Measurements from ENCODE around the gene CPLX4. TPM values are rescaled to one million over a fixed set of nuclear protein-coding genes. Genes with fewer than 3 reads are reported as not detected.

Gene CPLX4
- total RNA-seq, 1 experiment from 2014 or later: not detected

GRCh38 chr18:59272221-59272888 is 46.1 kb downstream of the CPLX4 start:
- CTCF ChIA-PET: no interaction called here
- no peak for DNase-seq
- BruUV-seq (replicated peaks): no TSS peak
- H3K4me3 Mint-ChIP-seq (ENCODE audit: low read depth, unreplicated experiment): no peak overlapping the region
- peaks cover 5% of the 10 kb centered on the region for H3K36me3 Mint-ChIP-seq (ENCODE audit: insufficient read depth, unreplicated experiment)
- peaks cover 25% of the 10 kb centered on the region for H3K4me1 Mint-ChIP-seq (ENCODE audit: low read depth, unreplicated experiment)
- intact Hi-C loops (cut with micrococcal nuclease; ENCODE audit: unreplicated experiment): no loop called here
- H3K27ac Mint-ChIP-seq (ENCODE audit: unreplicated experiment): no peak overlapping the region
- TF ChIP-seq CTCF (IDR thresholded peaks at IDR 0.05; ENCODE audit: unreplicated experiment): no peak
- H3K27me3 Mint-ChIP-seq (ENCODE audit: unreplicated experiment): peaks cover 96% of the 10 kb centered on the region
- H3K9me3 Mint-ChIP-seq (ENCODE audit: low read depth, unreplicated experiment): no peaks in the 10 kb centered on the region

GRCh38 chr18:59271606-59272220 is 46.7 kb downstream of the CPLX4 start:
- Mint-ChIP-seq H3K27me3 (ENCODE audit: unreplicated experiment) (peaks cover 96% of the 10 kb centered on the region), H3K9me3 (ENCODE audit: low read depth, unreplicated experiment) (no peaks in the 10 kb centered on the region), H3K4me1 (ENCODE audit: low read depth, unreplicated experiment) (peaks cover 27% of the 10 kb centered on the region), H3K36me3 (ENCODE audit: insufficient read depth, unreplicated experiment) (peaks cover 5% of the 10 kb centered on the region), H3K4me3 (ENCODE audit: low read depth, unreplicated experiment) (no peak overlapping the region), H3K27ac (ENCODE audit: unreplicated experiment) (no peak overlapping the region)
- intact Hi-C loops (cut with micrococcal nuclease; ENCODE audit: unreplicated experiment): no loop called here
- no TSS peak for BruUV-seq (replicated peaks)
- CTCF ChIA-PET: interaction anchor here (0.7 to 1.9 kb wide), 2 partner anchors 11 to 131 kb away, joined by 3 to 4 read pairs; no protein-coding TSS in a partner anchor
- TF ChIP-seq CTCF (IDR thresholded peaks at IDR 0.05; ENCODE audit: unreplicated experiment): no peak
- no peak for DNase-seq

- H3K27me3 Mint-ChIP-seq (ENCODE audit: unreplicated experiment): peaks cover 96% of the 10 kb centered on the region
- peaks cover 5% of the 10 kb centered on the region for H3K36me3 Mint-ChIP-seq (ENCODE audit: insufficient read depth, unreplicated experiment)
- H3K4me1 Mint-ChIP-seq (ENCODE audit: low read depth, unreplicated experiment): peaks cover 27% of the 10 kb centered on the region
- no peak overlapping the region for H3K4me3 Mint-ChIP-seq (ENCODE audit: low read depth, unreplicated experiment)
- no peak for TF ChIP-seq CTCF (IDR thresholded peaks at IDR 0.05; ENCODE audit: unreplicated experiment)
- intact Hi-C loops (cut with micrococcal nuclease; ENCODE audit: unreplicated experiment): no loop called here
- no peak overlapping the region for H3K27ac Mint-ChIP-seq (ENCODE audit: unreplicated experiment)
- DNase-seq: no peak
- no peaks in the 10 kb centered on the region for H3K9me3 Mint-ChIP-seq (ENCODE audit: low read depth, unreplicated experiment)
- no TSS peak for BruUV-seq (replicated peaks)
- CTCF ChIA-PET: interaction anchor here (0.7 to 1.9 kb wide), 2 partner anchors 12 to 132 kb away, joined by 3 to 4 read pairs; no protein-coding TSS in a partner anchor
Observed at GRCh38 chr18:59270689-59271257, 47.7 kb downstream of the CPLX4 start.

GRCh38 chr18:59269563-59270119 is 48.8 kb downstream of the CPLX4 start:
- Mint-ChIP-seq H3K4me1 (ENCODE audit: low read depth, unreplicated experiment) (peaks cover 27% of the 10 kb centered on the region), H3K9me3 (ENCODE audit: low read depth, unreplicated experiment) (no peaks in the 10 kb centered on the region), H3K4me3 (ENCODE audit: low read depth, unreplicated experiment) (peak overlapping the region; percentile 70), H3K36me3 (ENCODE audit: insufficient read depth, unreplicated experiment) (peaks cover 5% of the 10 kb centered on the region), H3K27ac (ENCODE audit: unreplicated experiment) (peak overlapping the region; percentile 86), H3K27me3 (ENCODE audit: unreplicated experiment) (peaks cover 96% of the 10 kb centered on the region)
- TF ChIP-seq CTCF (IDR thresholded peaks at IDR 0.05; ENCODE audit: unreplicated experiment): no peak
- BruUV-seq (replicated peaks): no TSS peak
- no peak for DNase-seq
- intact Hi-C loops (cut with micrococcal nuclease; ENCODE audit: unreplicated experiment): no loop called here
- CTCF ChIA-PET: interaction anchor here (1.3 kb wide), 1 partner anchor 133 kb away, joined by 5 read pairs; no protein-coding TSS in a partner anchor

Data from Calu3 (cell line).